ENCODE data around the gene INSIG2.

INSIG2 gene

DNA sequence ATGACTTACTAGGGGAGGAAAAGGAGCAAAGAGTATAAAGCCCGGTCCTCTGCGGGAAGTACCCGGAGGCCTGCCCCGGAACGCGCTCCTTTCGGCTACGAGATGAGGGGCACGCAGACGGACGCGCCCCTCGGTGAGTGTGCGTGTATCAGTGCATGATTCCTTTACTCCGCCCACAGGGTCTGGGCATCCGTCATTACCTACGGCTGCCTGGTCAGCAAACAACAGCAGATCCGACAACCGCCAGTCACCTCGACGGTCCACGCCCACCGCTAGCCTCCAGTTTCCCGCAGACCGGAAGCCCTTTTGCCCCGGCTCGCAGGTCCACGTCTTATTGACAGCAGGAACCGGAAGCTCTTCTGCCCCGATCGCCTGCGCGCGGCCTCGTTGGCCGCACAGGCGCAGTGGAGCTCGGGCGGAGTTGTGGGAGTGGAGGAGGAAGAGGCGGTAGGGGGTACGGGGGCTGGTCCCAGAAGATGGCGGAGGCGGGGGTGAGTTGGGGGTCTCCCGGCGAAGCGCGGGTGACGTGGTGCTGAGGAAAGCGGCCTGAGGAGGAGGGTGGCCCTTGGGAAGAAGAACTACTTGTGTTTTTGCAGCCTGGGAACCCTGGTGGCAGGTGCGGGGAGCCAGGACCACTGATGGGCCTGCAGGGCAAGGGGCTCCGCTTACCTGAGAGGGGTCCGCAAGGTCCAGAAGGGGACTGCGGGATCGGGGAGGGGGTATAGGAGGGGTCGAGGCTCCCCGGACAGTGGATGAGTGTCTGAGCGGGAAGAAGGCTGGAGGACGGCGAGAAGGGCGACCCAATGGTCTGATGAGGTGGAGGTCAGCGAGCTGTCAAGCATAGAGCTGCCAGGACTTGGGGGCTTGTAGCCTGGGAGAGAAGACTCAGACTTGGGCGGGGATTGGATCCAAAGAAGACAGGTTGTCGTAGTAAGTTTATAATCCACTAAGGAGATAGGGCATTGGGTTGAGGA is at the start of gene INSIG2:
INSIG2 (plus strand) TSS at position 421 of the 974 bp plus-strand sequence. CDS start 8,086 bp downstream, outside the sequence.
- DNase-seq: peak; percentile 85 to 99 (median 94)
- intact Hi-C loops (cut with DNase I): loop anchor here (1.0 kb wide), 1 partner anchor 98 kb away; no protein-coding TSS in a partner anchor

DNA sequence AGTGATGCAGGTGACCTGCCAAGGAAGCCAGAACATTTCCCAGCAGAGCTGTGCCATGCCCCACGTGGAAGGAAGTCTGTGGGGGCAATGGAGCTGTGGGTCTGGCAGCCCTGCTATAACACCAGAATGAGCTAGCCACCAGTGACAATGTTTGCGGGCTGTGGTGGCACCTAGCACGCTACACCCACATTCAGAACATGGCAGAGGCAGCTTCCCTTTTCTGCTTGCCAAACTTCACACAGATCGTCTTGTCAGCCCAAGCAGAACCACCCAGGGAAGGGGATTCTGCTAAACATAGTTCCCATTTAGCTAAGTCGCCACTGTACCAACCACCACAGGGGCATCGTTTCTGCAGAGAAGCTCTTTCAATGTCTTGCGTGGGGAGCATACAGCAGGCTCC is 47.4 kb upstream of the INSIG2 start:
- intact Hi-C loops (cut with DNase I): no loop called here
- no peak for DNase-seq

DNA sequence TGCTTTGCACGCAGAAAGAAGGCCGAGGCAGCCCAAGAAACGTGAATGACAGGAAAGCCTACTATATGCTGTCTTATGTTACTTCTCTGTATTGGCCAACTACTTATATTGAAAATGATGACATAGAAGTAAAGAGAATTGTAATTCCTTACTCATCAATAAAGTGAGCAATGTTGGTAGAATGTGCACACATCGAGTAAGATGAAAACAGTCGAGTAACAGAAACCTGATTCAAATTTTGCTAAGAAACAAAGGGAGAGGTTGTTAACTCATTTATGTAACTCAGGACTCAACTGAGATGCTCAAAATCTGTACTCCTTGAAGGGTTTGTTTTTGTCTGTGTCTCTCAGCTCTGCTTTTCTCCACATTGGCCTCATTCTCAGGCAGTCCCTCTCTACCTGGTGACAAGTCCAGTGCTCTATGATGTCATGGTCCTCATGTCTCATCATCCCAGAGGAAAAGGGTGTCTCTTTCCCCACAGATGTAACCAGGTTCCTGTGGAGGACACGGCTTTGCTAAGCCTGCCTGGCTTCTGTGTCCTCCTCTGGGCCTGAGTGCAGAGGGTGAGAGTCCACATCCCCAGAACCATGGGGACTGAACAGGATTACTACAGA is 44.1 kb upstream of the INSIG2 start:
- DNase-seq: no peak
- intact Hi-C loops (cut with DNase I): no loop called here

DNA sequence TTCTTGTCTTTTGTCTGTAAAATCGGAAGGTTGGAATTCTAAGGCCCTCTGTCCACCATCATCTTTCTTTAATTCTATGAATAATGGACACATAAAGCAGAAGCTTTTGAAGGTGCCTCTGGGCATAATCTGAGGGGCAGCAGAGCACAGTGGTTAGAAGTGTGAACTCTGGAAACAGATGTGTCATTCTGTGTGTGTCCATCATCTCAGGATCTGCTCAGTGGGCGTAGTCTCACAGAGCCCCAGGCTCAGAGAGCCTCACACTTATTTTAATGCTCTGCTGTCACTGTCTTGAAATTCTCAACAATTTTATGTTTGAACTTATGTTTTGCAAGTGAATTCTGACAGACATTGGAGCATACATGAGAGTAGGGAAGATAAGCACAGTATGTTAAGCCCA is 43.4 kb upstream of the INSIG2 start:
- DNase-seq: no peak
- intact Hi-C loops (cut with DNase I): no loop called here

DNA sequence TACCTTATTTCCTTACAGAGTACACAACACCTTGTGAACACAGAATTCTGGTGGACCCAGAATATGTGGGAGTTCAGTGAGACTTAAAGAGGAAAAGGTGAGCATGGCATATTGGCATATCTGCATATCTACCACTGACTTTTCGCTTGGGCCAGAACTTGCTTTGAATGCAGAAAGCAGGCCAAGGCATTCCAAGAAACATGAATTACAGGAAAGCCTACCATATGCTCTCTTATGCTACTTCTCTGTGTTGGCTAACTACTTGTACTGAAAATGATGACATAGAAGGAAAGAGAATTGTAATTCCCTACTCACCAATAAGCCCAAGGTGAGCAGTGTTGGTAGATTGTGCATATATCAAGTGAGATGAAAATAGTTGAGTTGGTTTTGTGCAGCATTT is 43.0 kb upstream of the INSIG2 start:
- no peak for DNase-seq
- intact Hi-C loops (cut with DNase I): no loop called here

DNA sequence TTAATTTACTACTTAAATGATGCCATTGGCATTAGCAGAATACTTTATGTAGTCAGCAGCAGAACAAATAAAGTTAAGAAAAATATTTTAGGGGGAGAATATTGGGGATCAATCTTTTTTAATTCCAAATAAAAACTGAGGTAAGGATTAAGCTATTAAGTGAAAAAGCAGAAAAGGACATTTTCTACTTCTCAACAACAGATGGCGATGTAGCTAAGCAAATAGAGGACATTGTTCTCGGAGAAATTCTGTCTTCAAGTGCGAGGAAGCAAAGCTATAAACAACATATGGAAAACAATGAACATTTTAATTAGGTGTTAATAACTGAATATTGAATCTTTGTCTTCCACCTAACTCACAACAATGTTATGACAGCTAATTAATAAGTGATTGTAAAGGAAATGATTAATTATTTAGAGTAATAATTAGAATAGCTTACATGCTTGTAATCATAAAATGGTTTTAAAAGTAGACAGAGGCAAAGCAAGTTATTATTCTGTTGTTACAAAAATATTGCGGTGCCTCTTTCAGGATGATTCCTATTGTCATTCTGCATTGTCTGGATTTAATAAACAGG is 41.5 kb upstream of the INSIG2 start:
- intact Hi-C loops (cut with DNase I): loop anchor here (2.0 kb wide), 1 partner anchor 808 kb away; no protein-coding TSS in a partner anchor
- no peak for DNase-seq

DNA sequence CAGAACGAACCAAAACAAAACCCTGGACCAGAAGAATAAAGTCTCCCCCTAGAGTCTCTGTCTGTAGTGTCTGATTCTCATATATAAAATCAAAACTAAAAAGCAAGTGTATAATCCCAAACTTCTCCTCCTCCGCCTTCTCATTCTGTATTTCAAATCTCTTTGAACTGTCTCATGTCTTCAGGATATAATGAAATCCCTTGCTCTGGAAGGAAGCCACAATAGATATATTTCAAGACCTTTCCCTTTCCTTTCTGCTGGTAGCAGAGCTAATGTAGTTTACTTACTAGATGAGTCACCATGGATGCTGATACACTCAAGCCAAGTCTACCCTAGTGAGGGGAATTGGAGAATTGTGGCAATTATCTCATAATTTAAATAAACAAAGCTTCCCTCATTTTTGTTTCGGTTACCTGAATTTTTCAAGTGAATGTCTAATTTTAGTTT is 40.9 kb upstream of the INSIG2 start:
- DNase-seq: no peak
- intact Hi-C loops (cut with DNase I): loop anchor here (2.0 kb wide), 1 partner anchor 807 kb away; no protein-coding TSS in a partner anchor

DNA sequence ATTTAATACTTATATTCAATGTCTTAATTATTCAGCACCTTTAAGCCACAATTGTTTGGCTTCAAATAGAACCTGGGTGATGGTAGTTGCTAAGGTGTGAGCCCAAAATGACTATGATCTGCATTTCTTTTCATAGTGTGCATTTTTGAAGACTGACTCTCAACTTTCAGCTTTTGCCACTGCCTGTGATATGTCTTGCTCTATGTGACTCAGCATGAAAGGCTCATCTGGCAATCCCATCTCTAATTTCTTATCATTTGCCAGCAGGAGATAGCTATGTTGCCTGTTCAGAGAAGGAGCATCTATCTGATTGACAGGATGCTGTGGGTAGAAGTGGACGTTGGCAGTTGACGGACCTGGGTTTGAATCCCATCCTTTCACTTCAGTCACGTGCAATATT is 39.9 kb upstream of the INSIG2 start:
- intact Hi-C loops (cut with DNase I): no loop called here
- DNase-seq: no peak

DNA sequence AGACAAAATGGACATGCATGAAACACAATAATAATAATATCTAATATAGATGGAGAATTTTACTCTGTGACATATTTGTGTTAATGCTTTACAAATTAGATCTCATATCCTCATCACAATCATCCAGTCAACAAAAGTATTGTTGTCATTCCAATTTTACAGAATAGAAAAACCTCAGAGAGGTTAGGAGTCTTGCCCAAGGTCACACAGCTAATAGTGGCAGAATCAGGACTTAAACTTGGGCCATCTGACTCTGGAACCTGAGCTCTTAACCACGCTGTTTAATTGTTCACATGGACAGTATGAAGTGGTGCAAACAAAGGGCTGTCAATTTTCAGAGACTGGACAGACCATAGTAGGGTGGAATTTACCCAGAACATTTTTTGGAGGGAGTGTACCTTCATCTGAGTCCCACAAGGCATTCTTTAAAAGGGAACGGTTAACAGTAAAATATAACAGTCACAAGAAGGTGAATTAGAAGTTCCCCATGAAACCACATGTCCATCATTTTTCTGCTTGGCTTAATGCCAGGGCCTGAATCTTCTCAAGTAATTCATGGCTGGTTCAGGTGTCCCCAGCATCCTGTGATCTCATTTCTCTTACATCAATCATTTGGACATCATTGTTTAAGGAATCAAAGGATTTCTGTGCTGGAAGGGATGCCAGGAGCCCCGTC is 39.0 kb upstream of the INSIG2 start:
- intact Hi-C loops (cut with DNase I): no loop called here
- DNase-seq: no peak

DNA sequence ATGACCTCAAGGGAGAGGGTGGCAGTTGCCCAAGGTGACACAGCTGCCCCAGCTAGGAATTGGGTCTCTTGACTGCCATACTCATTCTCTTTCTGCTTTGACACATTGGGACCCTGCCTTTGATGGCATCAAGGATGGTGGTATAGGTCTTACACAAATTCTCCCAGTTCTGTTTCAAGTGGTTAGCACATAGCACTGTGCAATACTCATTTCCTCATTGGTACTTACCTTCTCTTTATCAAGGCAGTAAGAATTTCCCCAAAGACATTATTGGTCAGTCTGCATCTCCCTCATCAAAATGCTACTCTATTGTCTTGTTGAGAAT is 38.5 kb upstream of the INSIG2 start:
- DNase-seq: no peak

DNA sequence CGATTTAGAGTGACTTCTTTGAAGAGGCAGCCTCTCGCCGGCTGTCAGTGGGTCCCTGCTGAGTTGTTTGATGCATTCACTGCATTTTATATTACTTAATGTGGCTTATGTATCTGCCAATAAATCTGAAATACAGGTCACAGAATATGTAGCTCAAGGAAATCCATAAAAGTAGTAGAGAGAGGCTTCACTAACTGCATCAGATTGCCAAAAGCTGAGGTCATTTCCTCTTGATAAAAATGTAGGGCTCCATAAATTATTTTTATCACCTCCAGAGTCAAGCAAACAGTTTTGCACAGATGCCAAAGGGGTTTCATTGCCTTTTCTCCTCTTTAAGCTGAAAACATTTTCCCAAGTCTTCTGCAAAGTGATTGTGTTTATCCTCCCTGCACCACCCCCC is 37.9 kb upstream of the INSIG2 start:
- intact Hi-C loops (cut with DNase I): no loop called here
- DNase-seq: no peak

More for the DNA sequence above, 38.5 kb upstream of the INSIG2 start:
- intact Hi-C loops (cut with DNase I): no loop called here

DNA sequence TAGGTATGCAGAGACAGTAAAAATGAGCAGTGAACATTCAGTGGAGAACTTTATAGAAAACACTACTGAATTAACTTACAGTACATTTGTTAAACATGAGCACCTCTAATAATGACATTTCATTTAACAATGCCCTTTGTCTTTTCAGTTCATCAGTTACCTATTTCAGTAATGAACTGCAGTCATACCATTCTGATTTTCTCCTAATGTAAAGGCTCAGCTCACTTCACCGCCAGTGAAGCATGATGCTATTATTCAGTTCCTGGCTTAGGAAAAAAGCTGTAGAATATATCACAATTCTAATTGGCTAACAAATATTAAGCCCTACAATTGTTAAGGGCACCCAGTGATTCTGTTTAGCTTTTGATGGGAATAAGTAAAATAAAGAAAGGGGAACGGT is 37.3 kb upstream of the INSIG2 start:
- no peak for DNase-seq
- intact Hi-C loops (cut with DNase I): no loop called here

DNA sequence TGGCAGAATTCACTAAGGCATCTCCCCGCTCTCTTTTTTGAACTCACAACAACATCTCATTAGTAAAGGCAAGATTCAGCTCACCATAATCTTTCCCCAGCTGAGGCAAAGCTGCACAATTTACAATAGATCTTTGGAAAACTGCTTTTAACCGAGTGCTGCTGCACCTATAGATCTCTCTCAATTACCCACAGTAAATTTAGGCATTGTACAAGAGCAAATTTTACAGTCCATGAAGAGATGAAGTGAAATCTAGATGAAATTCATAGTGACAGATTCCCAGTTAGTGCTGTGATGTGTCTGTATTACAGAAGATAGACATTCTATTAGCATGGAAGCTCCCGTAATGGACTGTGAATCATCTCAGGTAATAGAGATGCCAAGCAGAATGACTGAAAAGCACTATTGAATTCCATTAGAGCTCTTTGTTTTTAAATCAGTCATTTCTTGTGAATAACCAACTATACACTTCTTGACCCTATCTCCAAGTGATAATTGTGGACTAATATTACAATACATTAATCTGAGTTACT is 36.4 kb upstream of the INSIG2 start:
- intact Hi-C loops (cut with DNase I): no loop called here

DNA sequence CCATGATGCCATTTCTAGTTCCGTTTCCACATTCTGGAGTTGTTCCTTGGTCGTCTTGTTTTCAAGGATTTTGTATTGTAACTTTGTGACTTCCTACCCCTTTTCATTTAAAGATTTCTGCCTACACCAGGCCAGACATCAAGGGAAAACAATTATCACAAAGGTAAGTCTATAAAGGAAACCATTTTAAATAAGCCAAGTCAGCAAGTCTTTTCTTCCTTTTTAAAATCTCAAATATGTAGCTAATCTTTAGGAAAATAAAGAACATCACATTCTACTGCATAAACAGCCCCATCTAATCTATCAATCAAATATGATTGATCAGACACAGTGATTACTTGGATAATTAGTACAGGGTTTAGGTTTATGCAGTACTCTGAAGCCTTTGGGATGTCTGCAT is 35.8 kb upstream of the INSIG2 start:
- intact Hi-C loops (cut with DNase I): no loop called here
- DNase-seq: no peak

More for the DNA sequence above, 36.4 kb upstream of the INSIG2 start:
- DNase-seq: no peak

DNA sequence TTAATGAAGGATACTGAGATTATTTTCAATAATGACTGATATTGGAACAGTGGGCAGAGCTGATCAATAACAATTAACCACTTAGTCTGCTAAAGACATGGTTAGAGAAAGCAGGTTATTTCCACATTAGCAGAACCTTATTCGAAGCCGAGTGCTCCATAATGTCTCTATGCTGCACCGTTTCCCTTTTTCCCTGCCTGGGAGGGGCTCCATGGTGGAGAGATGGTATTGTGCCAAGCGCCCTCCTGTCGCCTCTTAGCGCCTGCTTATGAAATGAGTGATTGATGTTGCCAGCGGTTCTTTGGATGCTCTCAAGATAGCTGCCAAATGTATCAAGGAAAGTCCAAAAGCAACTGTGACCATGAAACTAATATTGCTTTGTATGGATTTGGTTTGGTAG is 34.6 kb upstream of the INSIG2 start:
- DNase-seq: no peak
- intact Hi-C loops (cut with DNase I): no loop called here

DNA sequence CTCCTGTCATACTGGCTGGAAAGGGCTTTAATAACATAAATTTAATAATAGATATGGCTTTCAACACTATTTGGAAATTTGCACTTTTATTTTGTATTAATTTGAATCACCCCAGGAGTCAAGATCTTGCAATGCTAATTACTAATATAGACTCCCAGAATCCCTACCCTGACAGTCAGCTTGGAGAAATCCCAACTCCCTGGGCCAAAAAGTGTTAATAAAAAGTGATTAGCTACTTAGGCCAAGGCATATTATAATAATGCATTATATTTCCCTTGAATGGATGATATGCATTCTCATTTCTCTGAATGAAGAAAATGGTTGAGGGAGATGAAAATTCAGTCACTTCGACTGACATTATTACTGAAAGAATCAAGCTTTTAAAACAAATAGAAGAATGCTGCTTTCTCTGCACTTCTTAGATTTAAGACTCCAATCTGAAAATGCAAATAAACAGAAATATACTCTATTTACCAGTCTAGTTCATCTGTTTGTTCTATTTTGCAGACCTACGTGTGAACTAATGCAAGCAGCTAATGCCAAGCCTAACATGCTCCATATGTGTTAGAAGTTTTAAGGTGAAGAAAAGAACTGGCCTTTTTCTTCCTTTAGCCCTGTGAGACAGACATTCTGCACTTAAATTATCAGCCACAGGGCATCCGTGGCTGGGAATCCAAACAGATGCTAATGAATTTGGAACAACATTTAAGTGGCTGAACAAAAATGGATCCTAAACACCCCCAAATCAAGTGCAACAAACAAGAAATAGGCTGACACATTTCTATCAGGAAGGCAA is 33.9 kb upstream of the INSIG2 start:
- intact Hi-C loops (cut with DNase I): no loop called here
- DNase-seq: no peak

DNA sequence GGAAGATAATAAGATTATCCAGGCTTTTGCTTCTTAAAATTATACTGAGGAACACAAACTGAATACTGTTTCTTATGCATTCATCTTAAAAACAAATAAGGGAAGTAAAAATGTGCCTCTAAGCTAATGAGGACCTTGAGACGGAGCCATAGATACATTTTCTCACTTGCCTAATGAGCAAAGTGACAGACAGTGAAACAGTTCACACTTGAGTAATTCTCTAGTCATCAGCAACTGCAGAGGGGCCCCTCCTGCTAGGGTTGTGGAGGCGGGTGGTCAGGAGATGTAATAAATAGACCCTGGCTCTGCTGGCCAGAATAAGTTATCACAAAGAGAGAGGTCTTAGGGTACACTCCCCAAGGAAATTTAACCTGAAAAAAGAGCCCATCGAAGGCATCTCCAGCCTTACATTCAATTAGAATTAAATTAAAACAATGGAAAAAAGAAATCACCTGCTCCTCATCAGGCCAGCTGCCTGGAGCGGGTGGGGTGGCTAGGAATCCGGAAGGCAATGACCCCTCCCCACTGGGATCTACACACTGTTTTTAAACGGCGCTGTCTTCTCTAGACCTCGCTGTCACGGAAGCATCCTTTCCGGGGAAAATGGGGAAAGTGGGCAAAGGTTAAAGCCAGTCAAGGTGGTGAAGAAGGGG is 32.6 kb upstream of the INSIG2 start:
- intact Hi-C loops (cut with DNase I): no loop called here
- no peak for DNase-seq

DNA sequence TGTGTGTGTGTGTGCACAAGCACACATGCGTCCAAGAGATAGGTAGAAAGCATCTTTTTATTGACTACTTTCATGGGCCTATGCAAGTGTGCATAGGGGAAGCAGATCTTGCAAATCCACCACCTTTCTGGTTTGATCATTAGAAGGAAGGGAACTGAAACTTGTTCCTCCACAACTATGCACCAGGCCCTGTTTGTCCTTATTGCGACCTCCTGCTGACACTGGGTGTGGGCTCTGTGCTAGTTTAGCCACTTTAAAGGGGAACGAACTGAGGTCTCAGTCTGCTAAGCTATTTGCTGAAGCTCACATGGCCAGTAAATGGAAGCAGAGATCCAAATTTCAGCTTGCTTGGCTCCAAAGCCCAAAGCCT is 32.1 kb upstream of the INSIG2 start:
- intact Hi-C loops (cut with DNase I): no loop called here
- DNase-seq: no peak

DNA sequence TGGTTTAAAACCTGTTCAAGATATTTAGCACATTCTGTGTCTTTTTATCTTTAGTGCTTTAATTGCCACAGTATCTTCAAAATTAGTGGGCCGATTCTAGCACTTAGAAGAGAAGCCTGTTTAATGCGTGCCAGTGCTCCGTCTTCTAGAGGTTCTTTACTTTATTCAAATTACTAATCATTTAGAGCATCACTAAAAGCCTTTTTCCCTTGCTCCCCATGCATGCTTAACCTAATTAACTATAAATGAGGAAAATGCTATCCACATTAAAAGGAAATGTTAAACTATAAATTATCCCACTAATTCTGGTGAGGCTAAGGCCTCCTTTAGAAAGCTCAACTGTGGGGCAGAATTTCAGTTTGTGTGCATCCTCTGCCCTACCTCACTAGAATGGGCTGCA is 31.5 kb upstream of the INSIG2 start:
- no peak for DNase-seq
- intact Hi-C loops (cut with DNase I): no loop called here
